GM12878 (cell line): ENCODE measurements around the gene PPM1E.

Experiments
- ASH2L ChIP-seq: fragments of 300-600, 200-600 bp; sonication (generic); IDR thresholded peaks from 2 replicates; pipeline ENCODE4 v1.6.1; 2017; ENCODE audit warnings: low read depth, mild to moderate bottlenecking, borderline replicate concordance
- CBX5 ChIP-seq: sonication (generic); IDR thresholded peaks from 2 replicates; pipeline ENCODE4 v1.6.1; 2016; ENCODE audit warnings: low read depth, moderate library complexity, mild to moderate bottlenecking, inconsistent platforms
- CTCF ChIP-seq, 3 experiments: IDR thresholded peaks in 2 of 3; conservative IDR thresholded peaks in 1 of 3; 2 replicates each; pipeline ENCODE4 v1.5.1; 2011; ENCODE audit warnings: low read depth in 3 of 3, low read length in 3 of 3, mild to moderate bottlenecking in 3 of 3, control low read depth in 2 of 3, moderate library complexity in 2 of 3, inconsistent platforms in 1 of 3, mixed read lengths in 1 of 3; ENCODE audit not compliant: control insufficient read depth in 2 of 3, insufficient read depth in 1 of 3; ENCODE audit errors: extremely low read depth in 1 of 3
- POLR2A ChIP-seq: IDR thresholded peaks from 2 replicates; pipeline ENCODE4 v1.6.1; 2011; ENCODE audit warnings: low read depth, mild to moderate bottlenecking, low read length
- POLR2AphosphoS5 ChIP-seq: IDR thresholded peaks from 2 replicates; pipeline ENCODE4 v1.6.1; 2011; ENCODE audit warnings: mild to moderate bottlenecking, low read length, inconsistent platforms
- RELB ChIP-seq: fragments of 450-650 bp; IDR thresholded peaks from 2 replicates; pipeline ENCODE4 v1.6.1; 2017; ENCODE audit warnings: low read depth, mild to moderate bottlenecking, moderate library complexity
- TBL1XR1 ChIP-seq: IDR thresholded peaks from 2 replicates; pipeline ENCODE4 v1.6.1; 2012; ENCODE audit warnings: low read depth, low read length, improper control_type of control experiment
- ZBED1 ChIP-seq: IDR thresholded peaks from 2 replicates; pipeline ENCODE4 v1.6.1; 2016; ENCODE audit warnings: borderline replicate concordance
- ZNF24 ChIP-seq: fragments of 450-650 bp; IDR thresholded peaks from 2 replicates; pipeline ENCODE4 v1.6.1; 2017; ENCODE audit warnings: antibody characterized with exemption, mild to moderate bottlenecking

- TF ChIP-seq CBX5 (no peak), ASH2L (no peak), ZNF24 (no peak), TBL1XR1 (no peak), POLR2AphosphoS5 (no peak), RELB (no peak), POLR2A (no peak), ZBED1 (no peak), CTCF (IDR thresholded peaks at IDR 0.05 in 2 of 3, conservative IDR thresholded peaks at IDR 0.05 in 1 of 3; ENCODE audit: control insufficient read depth in 2 of 3, extremely low read depth in 1 of 3, insufficient read depth in 1 of 3, low read depth in 3 of 3, low read length in 3 of 3) (no peak)
Observed at GRCh38 chr17:58985971-58986370, 230.3 kb downstream of the PPM1E start.
